ENCODE measurements around the gene ATRNL1.
"Not testable (repeated sequence)": the region's sequence is repeated elsewhere in the genome, so short reads cannot be mapped to it uniquely, and the experiment has no call there.

The ATRNL1 gene

DNA sequence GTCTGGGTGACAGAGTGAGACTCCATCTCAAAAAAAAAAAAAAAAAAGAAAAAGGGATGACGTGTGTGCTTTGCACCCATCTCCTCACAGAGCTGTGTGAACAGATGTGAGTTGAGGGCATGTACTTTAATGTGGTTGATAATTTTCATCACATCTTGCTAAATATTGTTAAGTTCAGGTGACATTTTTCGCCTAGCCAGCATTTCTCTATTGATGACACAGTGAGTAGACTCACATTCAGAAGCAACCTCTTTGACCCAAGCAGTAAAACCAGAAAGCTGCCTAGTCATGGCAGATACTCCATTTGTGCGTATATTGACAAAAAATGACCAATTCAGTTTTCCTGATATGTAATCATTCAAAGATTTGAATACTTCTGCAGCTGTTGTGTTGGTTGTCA, 126.0 kb downstream of the ATRNL1 start:
- no peak for DNase-seq

DNA sequence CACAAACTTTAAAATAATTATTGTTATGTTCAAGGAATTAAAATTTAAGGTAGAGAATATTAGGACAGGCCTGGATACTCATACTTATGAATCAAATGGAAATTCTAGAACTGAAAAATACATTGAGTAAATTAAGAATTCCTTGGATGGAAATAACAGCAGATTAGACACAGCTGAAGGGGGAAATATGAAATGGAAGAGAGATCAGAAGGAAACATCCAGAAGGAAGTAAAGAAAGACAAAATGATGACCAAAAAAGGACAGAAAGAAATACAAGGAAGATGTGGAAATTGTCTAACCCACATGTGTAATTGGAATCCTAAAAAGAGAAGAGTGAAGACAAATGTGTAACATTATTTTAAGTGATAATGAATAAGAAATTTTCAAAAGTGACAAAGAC, 128.9 kb downstream of the ATRNL1 start:
- no peak for DNase-seq

DNA sequence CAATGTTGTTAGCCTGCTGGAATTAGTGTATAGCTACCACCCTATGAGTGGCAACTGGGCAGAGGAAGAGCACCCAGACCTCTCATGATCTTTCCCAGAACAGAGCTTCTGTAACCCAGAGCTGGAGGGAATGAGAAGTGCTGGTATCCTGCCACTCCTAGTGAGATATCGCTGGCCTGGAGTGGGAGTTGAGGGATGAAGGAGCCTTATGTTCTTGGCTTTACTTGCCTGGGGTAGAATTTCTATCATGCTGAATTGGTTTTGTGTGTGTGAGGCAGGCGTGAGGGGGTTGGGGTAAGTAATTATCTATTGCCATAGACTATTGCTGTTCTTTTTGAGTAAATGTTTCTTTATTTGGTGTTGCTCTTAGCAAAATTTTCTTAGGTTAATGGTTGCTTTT, 146.6 kb downstream of the ATRNL1 start:
- no peak for DNase-seq

DNA sequence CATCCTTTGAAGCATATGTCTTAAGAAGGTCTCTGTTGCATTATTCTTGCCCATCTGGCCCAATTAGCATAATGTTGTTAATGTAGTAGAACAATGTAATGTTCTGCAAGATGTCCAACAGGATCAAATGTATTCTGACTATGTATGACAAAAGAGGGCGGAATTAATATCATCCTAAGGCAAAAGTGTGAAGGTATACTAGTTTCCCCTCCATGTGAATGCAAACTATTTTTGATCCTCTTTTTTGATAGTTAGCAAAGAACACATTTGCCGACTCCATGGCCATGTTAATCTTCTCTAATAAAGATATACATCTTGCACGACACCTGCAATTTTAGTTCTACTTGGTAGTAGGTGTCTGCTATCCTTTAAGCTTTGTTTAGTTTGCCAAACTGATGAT, 157.6 kb downstream of the ATRNL1 start:
- DNase-seq: no peak

DNA sequence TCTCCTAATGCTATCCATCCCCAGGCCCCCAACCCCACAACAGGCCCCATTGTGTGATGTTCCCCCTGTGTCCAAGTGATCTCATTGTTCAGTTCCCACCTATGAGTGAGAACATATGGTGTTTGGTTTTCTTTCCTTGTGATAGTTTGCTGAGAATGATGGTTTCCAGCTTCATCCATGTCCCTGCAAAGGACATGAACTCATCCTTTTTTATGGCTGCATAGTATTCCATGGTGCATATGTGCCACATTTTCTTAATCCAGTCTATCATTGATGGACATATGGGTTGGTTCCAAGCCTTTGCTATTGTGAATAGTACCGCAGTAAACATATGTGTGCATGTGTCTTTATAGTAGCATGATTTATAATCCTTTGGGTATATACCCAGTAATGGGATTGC, 160.6 kb downstream of the ATRNL1 start:
- not testable (repeated sequence) for DNase-seq

GRCh38 chr10:115272482-115272881, 179.3 kb downstream of the ATRNL1 start:
- DNase-seq: no peak

DNA sequence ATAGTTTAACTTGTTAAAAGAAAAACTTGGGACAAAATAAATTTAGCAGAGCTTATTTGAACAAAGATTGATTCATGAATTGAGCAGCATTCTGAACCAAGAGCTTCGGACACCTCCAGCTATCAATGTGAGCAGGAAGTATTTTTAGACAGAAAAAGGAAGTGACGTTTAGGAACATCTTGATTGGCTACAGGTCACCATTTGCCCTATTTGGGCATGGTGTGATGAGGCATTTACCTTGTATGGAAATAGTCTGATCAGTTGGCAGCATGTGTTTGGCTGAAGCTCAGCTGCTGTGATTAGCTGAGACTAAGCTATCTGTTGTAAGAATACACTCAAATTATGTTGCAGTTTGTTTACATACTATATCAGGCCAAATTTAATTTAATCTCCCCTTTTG, 185.1 kb downstream of the ATRNL1 start:
- no peak for DNase-seq

GRCh38 chr10:115295213-115295805, 202.1 kb downstream of the ATRNL1 start:
- no peak for DNase-seq

DNA sequence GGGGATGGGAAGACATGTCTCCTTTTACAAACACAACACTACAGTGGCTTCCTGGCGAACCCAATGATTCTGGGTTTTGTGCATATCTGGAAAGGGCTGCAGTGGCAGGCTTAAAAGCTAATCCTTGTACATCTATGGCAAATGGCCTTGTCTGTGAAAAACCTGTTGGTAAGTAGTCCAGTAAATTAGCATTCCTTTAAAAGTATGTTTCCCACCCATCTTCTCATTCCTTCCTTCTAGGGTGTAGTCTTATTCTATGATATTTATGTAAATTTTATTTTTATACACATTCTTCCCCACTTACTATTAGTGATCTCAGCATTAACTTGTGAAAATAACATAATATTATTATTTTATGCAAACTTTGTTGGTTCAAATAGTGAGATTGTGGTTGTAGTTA, 206.9 kb downstream of the ATRNL1 start:
- no peak for DNase-seq

DNA sequence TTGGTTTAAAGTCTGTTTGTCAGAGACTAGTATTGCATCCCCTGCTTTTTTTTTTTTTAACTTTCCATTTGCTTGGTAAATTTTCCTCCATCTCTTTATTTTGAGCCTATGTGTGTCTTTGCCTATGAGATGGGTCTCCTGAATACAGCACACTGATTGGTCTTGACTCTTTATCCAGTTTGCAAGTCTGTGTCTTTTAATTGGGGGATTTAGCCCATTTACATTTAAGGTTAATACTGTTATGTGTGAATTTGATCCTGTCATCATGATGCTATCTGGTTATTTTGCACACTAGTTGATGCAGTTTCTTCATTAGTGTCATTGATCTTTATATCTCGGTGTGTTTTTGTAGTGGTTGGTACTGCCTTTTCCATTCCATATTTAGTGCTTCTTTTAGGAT, 226.5 kb downstream of the ATRNL1 start:
- DNase-seq: not testable (repeated sequence)

GRCh38 chr10:115321360-115321759, 228.2 kb downstream of the ATRNL1 start:
- no peak for DNase-seq

- DNase-seq: no peak
These were observed 235.2 kb downstream of the ATRNL1 start for GRCh38 chr10:115328331-115328730.

- no peak for DNase-seq
These were observed 242.2 kb downstream of the ATRNL1 start for GRCh38 chr10:115335366-115335765.

DNA sequence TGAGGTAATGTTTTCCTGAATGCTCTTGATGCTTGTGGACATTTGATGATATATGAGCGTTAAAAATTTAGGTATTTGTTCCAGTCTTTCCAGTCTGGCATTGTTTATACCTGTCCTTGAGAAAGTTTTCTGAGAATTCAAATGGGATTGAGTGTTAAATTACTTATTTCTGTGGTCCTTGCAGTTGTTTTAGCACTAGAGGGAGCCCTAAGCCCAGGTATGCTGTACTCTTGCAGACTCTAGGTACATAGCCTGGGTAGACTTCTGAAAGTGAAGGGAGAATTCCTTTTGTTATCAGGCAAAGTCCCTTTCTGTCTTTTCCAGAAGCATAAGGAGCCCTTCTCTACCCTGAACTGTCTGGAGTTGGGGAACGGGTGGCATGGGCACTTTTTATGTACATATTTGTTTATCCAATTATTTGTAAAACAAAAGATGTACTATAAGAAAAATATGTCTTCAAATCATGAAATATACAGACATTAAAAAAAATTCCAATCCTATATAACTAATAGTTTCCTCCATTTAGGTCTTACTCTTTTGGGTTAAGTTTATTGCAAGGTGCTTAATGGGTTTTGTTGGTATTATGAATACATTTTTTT, 262.1 kb downstream of the ATRNL1 start:
- DNase-seq: no peak

- DNase-seq: not testable (repeated sequence)
These were observed 274.8 kb downstream of the ATRNL1 start for GRCh38 chr10:115367920-115368319.

DNA sequence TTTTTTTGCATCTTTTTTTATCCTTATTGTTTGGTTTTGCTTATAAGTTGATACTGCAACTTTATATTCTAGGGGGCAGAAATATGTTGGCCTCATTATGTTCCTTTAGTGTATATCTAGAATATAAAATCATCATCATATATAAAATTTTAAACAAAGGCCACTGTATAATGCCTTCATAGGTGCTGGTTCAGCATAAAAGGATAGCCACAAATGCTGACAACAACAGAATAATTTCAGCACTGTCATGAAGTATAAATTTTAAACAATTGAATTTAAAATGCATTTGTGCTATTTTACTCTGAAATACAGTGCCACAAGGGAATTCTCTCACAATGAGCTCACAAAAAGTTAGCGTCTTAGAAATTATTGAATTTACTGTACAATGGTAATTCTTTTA, 285.9 kb downstream of the ATRNL1 start:
- no peak for DNase-seq

DNA sequence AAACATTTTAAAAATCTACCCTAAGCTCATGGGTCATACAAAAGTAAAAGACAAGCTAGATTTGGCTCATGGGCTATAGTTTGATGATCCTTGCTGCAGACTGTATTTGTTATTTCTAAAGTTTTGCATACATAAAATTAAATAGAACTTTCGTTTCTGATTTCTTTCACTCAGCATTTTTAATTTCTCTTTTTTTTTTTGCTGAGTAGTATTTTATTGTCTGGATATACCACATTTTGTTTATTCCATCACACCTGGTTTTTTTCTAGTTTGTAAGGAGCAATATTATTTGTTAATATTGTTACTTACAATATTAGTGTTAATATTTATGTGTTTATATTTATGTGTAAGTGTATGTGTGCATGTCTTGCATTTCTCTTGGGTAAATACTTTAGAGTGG, 291.5 kb downstream of the ATRNL1 start:
- no peak for DNase-seq

DNA sequence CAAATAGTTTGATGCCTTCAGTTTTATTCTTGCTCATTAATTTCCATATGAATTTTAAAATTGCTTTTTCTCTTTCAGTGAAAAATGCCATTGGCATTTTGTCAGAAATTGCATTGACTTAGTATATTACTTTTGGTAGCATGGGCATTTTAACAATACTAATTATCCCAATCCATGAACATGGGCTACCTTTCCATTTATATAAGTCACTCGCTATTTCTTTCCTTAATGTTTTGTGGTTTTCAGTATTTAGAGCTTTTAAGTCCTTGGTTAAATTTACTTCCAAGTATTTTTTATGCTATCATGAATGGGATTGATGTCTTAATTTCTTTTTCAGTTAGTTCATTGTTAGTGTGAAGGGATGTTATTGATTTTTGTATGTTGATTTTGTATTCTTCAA, 297.4 kb downstream of the ATRNL1 start:
- no peak for DNase-seq

- no peak for DNase-seq
These were observed 304.9 kb downstream of the ATRNL1 start for GRCh38 chr10:115398026-115398425.

DNA sequence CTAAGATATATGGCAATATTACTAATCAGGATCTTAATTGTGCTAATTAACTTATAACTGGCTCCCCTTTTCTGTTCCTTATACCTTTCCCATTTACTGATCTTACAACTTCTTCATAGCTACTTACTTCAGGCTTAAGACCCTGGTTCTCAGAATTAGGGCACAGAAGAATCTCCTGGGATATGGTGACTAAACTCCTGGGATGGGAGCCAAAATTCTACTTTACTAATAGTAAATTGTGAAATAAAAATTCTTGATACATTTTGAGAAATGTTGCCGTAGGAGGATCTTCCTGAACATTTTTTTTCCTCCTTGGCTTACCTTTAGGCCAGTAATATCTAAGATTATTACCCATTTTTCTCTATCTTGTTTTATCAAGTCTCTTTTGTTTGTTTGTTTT, 309.5 kb downstream of the ATRNL1 start:
- no peak for DNase-seq

GRCh38 chr10:115405838-115406237, 312.7 kb downstream of the ATRNL1 start:
- not testable (repeated sequence) for DNase-seq

- no peak for DNase-seq
These were observed 316.2 kb downstream of the ATRNL1 start for GRCh38 chr10:115409347-115409746.

DNA sequence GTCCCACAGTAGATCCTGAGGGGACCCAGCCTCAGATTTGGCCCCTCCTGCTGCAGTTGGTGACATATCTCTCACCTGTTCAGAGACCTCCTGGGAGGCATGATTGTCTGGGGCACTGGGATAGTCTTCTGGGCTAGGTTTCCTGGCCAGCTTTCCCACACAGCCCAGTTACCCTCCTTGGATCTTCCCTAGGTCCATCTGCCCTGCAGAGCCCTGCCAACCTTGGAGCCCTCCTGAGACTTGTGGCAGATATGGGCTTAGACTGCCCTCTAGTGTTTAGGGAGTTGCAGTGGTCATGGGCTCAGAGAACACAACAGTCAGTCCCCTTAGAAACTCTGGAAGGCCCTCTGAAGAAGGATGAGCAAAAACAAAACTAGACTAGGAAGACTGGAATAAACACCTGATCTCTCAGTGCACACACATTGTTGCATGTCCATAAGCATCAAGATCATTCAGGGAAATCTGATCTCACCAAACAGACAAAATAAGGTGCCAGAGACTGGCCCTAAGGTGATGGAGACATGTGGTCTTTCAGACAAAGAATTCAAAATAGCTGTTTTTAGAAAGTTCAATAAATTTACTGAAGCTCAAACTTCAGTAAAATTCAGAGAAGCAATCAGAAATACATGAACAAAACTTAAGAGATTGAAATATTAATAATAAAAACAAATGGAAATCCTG, 324.6 kb downstream of the ATRNL1 start:
- DNase-seq: no peak

- no peak for DNase-seq
These were observed 329.5 kb downstream of the ATRNL1 start for GRCh38 chr10:115422624-115423023.

- no peak for DNase-seq
These were observed 334.4 kb downstream of the ATRNL1 start for GRCh38 chr10:115427611-115428010.

Data from CD4-positive, alpha-beta T cell treated with Interleukin-12 subunit alpha and Interleukin-12 subunit beta, for 1 hour (primary cell).